ENCODE data around the gene RALGAPA1.

RALGAPA1 gene

GRCh38 chr14:35822501-35822900 is 13.4 kb upstream of the RALGAPA1 start:
- H3K36me3 Mint-ChIP-seq (ENCODE audit: low read depth), result no peaks in the 10 kb centered on the region
- no peak for TF ChIP-seq CTCF (IDR thresholded peaks at IDR 0.05; ENCODE audit: unreplicated experiment in 3 of 3)
- peaks cover 6% of the 10 kb centered on the region for H3K4me1 Mint-ChIP-seq
- H3K9me3 Mint-ChIP-seq, result no peaks in the 10 kb centered on the region
- no peaks in the 10 kb centered on the region for H3K27me3 Mint-ChIP-seq (ENCODE audit: low read depth)
- peak overlapping the region in 1 of 3 experiments; percentile 25 for H3K4me3 Mint-ChIP-seq
- no peak overlapping the region for H3K27ac Mint-ChIP-seq

- Mint-ChIP-seq H3K9me3 (no peaks in the 10 kb centered on the region), H3K4me1 (no peaks in the 10 kb centered on the region), H3K36me3 (ENCODE audit: low read depth) (no peaks in the 10 kb centered on the region), H3K4me3 (no peak overlapping the region), H3K27ac (no peak overlapping the region), H3K27me3 (ENCODE audit: low read depth) (no peaks in the 10 kb centered on the region)
- TF ChIP-seq CTCF (IDR thresholded peaks at IDR 0.05; ENCODE audit: unreplicated experiment in 3 of 3), result peak in 1 of 3 experiments; percentile 12
Measured at GRCh38 chr14:35821564-35822411, 12.7 kb upstream of the RALGAPA1 start.

- H3K36me3 Mint-ChIP-seq (ENCODE audit: low read depth), result no peaks in the 10 kb centered on the region
- no peaks in the 10 kb centered on the region for H3K9me3 Mint-ChIP-seq
- no peaks in the 10 kb centered on the region for H3K27me3 Mint-ChIP-seq (ENCODE audit: low read depth)
- H3K4me1 Mint-ChIP-seq, result no peaks in the 10 kb centered on the region
- H3K4me3 Mint-ChIP-seq, result no peak overlapping the region
- H3K27ac Mint-ChIP-seq, result no peak overlapping the region
- TF ChIP-seq CTCF (IDR thresholded peaks at IDR 0.05; ENCODE audit: unreplicated experiment in 3 of 3), result no peak
Measured at GRCh38 chr14:35819591-35820540, 10.8 kb upstream of the RALGAPA1 start.

- H3K27me3 Mint-ChIP-seq (ENCODE audit: low read depth), result no peaks in the 10 kb centered on the region
- no peaks in the 10 kb centered on the region for H3K9me3 Mint-ChIP-seq
- H3K4me1 Mint-ChIP-seq, result no peaks in the 10 kb centered on the region
- TF ChIP-seq CTCF (IDR thresholded peaks at IDR 0.05; ENCODE audit: unreplicated experiment in 3 of 3), result peak; percentile 59 to 65 (median 60)
- no peak overlapping the region for H3K4me3 Mint-ChIP-seq
- H3K27ac Mint-ChIP-seq, result no peak overlapping the region
- no peaks in the 10 kb centered on the region for H3K36me3 Mint-ChIP-seq (ENCODE audit: low read depth)
Measured at GRCh38 chr14:35818346-35819115, 9.4 kb upstream of the RALGAPA1 start.

- Mint-ChIP-seq H3K4me1 (no peaks in the 10 kb centered on the region), H3K27ac (no peak overlapping the region), H3K27me3 (ENCODE audit: low read depth) (no peaks in the 10 kb centered on the region), H3K9me3 (peaks cover 3% of the 10 kb centered on the region), H3K36me3 (ENCODE audit: low read depth) (no peaks in the 10 kb centered on the region), H3K4me3 (no peak overlapping the region)
- peak; percentile 27 to 53 (median 30) for TF ChIP-seq CTCF (IDR thresholded peaks at IDR 0.05; ENCODE audit: unreplicated experiment in 3 of 3)
Measured at GRCh38 chr14:35814371-35815005, 5.4 kb upstream of the RALGAPA1 start.

Data from nephron (organoid).